Measurements from ENCODE around the gene PLPP3. TPM values are rescaled to one million over a fixed set of nuclear protein-coding genes. Genes with fewer than 3 reads are reported as not detected.
A peak's percentile ranks its signal among the peaks of the same experiment; 100 is the strongest.

PLPP3 gene
- total and polyA plus RNA-seq, 2 of the 8 experiments (the other 6 are each of a cell fraction or from before 2014, with no cell fraction given) = 33.2 to 42.0 TPM

DNA sequence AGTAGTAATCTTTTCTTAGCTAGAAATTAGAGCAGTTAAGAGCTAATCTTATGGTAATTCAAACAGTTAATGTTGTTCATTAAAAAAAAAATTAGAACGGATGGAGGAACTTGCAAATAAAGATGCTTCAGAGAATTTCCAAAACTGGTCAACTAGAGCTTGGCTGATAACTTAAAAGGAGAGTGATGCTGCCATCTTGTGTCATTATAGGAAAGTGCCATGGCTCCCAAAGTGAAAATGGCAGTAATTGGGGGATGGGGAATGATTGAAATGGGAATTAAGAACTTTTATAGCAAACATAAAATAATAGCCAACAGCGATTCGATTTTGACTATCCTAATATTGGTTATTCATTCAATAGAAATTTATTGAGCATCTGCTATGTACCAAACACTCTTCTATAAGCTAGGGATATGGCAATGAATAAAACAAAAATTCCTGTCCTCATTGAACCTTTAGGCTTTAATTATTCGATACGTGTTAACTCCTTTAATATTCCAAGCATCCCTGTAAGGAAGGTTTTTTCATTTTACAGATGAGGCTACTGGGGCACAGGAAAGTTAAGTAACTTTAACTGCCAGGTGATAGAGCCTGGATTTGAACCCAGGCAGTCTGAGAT lies 5.7 kb upstream of the PLPP3 start:
- H3K79me2 ChIP-seq (ENCODE audit: control insufficient read depth in 1 of 2, insufficient read depth in 2 of 2, low read length in 2 of 2) = peaks cover 0 to 1% of the 10 kb centered on the region in 2 experiments; a peak in 1 of 4 replicates
- no peak overlapping the region for H3K18ac ChIP-seq (ENCODE audit: extremely low read depth, low read length)
- no peak overlapping the region for H2AK5ac ChIP-seq (ENCODE audit: low read depth, low read length)
- H3K9me3 ChIP-seq (ENCODE audit: insufficient read depth in 2 of 2, low read depth in 1 of 2, low read length in 1 of 2) = no peaks in the 10 kb centered on the region
- no peak overlapping the region for H3K56ac ChIP-seq (replicated peaks; ENCODE audit: insufficient read length, low read depth, low read length)
- no peaks in the 10 kb centered on the region for H4K20me1 ChIP-seq (replicated peaks in 1 of 2; ENCODE audit: control insufficient read depth in 1 of 2, insufficient read depth in 2 of 2, low read length in 2 of 2)
- no peaks in the 10 kb centered on the region for H3K23me2 ChIP-seq (ENCODE audit: low read depth, low read length)
- 35% methylated on average over 5 of the region's 5 CpGs; no CpG with 5 or more reads in 1 of the 2 experiments for WGBS, 2 experiments (ENCODE audit: extremely low coverage in 1 of 2, insufficient coverage in 1 of 2, insufficient read length in 1 of 2, insufficient replicate concordance in 2 of 2, low coverage in 1 of 2, low lambda C conversion rate in 2 of 2, missing lambda C conversion rate in 1 of 2)
- no peak overlapping the region for H4K91ac ChIP-seq (replicated peaks; ENCODE audit: insufficient read length, low read length)
- H4K5ac ChIP-seq (ENCODE audit: insufficient read length, low read depth, low read length) = no peak overlapping the region
- TF ChIP-seq, protein P1, sequence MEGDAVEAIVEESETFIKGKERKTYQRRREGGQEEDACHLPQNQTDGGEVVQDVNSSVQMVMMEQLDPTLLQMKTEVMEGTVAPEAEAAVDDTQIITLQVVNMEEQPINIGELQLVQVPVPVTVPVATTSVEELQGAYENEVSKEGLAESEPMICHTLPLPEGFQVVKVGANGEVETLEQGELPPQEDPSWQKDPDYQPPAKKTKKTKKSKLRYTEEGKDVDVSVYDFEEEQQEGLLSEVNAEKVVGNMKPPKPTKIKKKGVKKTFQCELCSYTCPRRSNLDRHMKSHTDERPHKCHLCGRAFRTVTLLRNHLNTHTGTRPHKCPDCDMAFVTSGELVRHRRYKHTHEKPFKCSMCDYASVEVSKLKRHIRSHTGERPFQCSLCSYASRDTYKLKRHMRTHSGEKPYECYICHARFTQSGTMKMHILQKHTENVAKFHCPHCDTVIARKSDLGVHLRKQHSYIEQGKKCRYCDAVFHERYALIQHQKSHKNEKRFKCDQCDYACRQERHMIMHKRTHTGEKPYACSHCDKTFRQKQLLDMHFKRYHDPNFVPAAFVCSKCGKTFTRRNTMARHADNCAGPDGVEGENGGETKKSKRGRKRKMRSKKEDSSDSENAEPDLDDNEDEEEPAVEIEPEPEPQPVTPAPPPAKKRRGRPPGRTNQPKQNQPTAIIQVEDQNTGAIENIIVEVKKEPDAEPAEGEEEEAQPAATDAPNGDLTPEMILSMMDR (IDR thresholded peaks at IDR 0.05; ENCODE audit: control extremely low read depth in 1 of 3, insufficient read depth in 1 of 3, low read depth in 1 of 3, low read length in 3 of 3) = peak in 2 of 3 experiments; percentile 72 to 79; a peak in 3 of 4 replicates
- peak; percentile 79; the same call in 1 of the 2 replicates for TF ChIP-seq YY1 (IDR thresholded peaks at IDR 0.05; ENCODE audit: low read depth, low read length)
- no peak for TF ChIP-seq EGR1 (IDR thresholded peaks at IDR 0.05; ENCODE audit: borderline replicate concordance, low read depth, low read length)
- peak; percentile 95 to 96 for TF ChIP-seq RAD21 (IDR thresholded peaks at IDR 0.05 in 1 of 2, conservative IDR thresholded peaks at IDR 0.05 in 1 of 2; ENCODE audit: low read depth in 2 of 2, low read length in 2 of 2)
- 0 out of 3 replicates have a peak, but pooled peaks of 1 of the 2 experiments have one; percentile 19 for TF ChIP-seq EP300 (IDR thresholded peaks at IDR 0.05; ENCODE audit: borderline replicate concordance in 1 of 2, low read depth in 2 of 2, low read length in 2 of 2)
- H3K79me1 ChIP-seq (ENCODE audit: low read depth, low read length) = no peaks in the 10 kb centered on the region
- H3K23ac ChIP-seq (ENCODE audit: insufficient read length) = no peak overlapping the region
- ChIA-PET CTCF (ENCODE audit: partially characterized antibody) (interaction anchor here (0.6 to 2.9 kb wide), 66 partner anchors 8 to 1339 kb away, joined by 3 to 17 read pairs (median 4); no protein-coding TSS in a partner anchor), POLR2A (ENCODE audit: partially characterized antibody) (interaction anchor here (0.6 to 1.3 kb wide), 3 partner anchors 108 to 724 kb away, joined by 3 to 4 read pairs (median 3); no protein-coding TSS in a partner anchor)
- H3K27ac ChIP-seq (ENCODE audit: low read depth, low read length) = no peak overlapping the region
- H3K36me3 ChIP-seq (ENCODE audit: control insufficient read depth in 2 of 4, insufficient read depth in 4 of 4, low read length in 3 of 4) = no peaks in the 10 kb centered on the region
- no peak overlapping the region for H3K4me2 ChIP-seq (ENCODE audit: insufficient read depth in 1 of 2, low read depth in 2 of 2, low read length in 2 of 2)
- no peak overlapping the region for H2BK120ac ChIP-seq (replicated peaks; ENCODE audit: low read depth, low read length)
- no peak overlapping the region for H2BK12ac ChIP-seq (ENCODE audit: low read depth, low read length)
- no peaks in the 10 kb centered on the region for H3K27me3 ChIP-seq (replicated peaks in 1 of 4; ENCODE audit: control insufficient read depth in 3 of 4, extremely low read depth in 1 of 4, insufficient read depth in 3 of 4, low read length in 3 of 4)
- peaks cover 0 to 6% (median 0%) of the 10 kb centered on the region in 4 experiments; a peak in 3 of 7 replicates for H3K4me1 ChIP-seq (replicated peaks in 1 of 4; ENCODE audit: control insufficient read depth in 3 of 4, insufficient read depth in 4 of 4, low read length in 3 of 4)
- H4K8ac ChIP-seq (ENCODE audit: extremely low read depth, insufficient read depth, low read length) = no peak overlapping the region
- no peak overlapping the region for H2BK5ac ChIP-seq (ENCODE audit: low read depth, low read length)
- DNase-seq (ENCODE audit: low read depth in 1 of 2, low spot score in 2 of 2) (no peak), FAIRE-seq (peak; percentile 87)
- H2BK20ac ChIP-seq (ENCODE audit: low read length) = no peak overlapping the region
- no peak overlapping the region for H3K9ac ChIP-seq (replicated peaks in 1 of 4; ENCODE audit: extremely low read depth in 1 of 4, low read depth in 3 of 4, low read length in 3 of 4)
- H3K4ac ChIP-seq (replicated peaks; ENCODE audit: insufficient read length, low read depth, low read length) = no peak overlapping the region
- no peak overlapping the region for H3K14ac ChIP-seq (ENCODE audit: insufficient read length)
- no peak overlapping the region for H2BK15ac ChIP-seq (ENCODE audit: low read length)
- no peak overlapping the region for H3K4me3 ChIP-seq (ENCODE audit: extremely low read depth in 1 of 4, insufficient read depth in 2 of 4, low read depth in 3 of 4, low read length in 4 of 4)
- H2AFZ ChIP-seq (ENCODE audit: low read length) = no peak overlapping the region

All from H1 (cell line).